GM10266 (cell line): ENCODE data around the gene RTN3.

Experiments
- DNase-seq: peaks from one replicate; pipeline ENCODE4 v3.0.0; 2012; ENCODE audit errors: extremely low spot score
- TF ChIP-seq, protein P1 (sequence below): IDR thresholded peaks from 2 replicates; pipeline ENCODE4 v1.5.1; 2012; ENCODE audit warnings: mild to moderate bottlenecking, low read depth; ENCODE audit not compliant: control insufficient read depth, insufficient read depth; ENCODE audit errors: missing control alignments

RTN3 gene

DNA sequence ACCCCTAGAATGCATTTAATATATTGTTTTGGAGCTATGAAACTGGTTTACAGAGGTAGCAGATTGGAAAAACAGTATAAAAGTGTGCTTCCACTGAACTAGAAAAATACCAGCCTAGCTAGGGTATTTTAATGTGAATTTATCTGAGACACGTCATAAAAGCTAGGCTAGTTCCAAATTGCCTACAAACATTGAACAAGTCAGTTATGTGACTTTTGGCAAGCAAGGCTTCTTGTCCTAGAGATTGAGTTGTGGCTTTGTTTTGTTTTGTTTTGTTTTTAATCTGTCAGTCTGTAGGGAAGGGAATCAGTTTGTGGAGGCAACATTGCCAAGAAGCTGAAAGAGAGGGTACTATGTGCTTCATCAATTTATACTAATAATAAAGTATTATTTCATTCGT, 24.2 kb downstream of the RTN3 start:
- TF ChIP-seq, protein P1, sequence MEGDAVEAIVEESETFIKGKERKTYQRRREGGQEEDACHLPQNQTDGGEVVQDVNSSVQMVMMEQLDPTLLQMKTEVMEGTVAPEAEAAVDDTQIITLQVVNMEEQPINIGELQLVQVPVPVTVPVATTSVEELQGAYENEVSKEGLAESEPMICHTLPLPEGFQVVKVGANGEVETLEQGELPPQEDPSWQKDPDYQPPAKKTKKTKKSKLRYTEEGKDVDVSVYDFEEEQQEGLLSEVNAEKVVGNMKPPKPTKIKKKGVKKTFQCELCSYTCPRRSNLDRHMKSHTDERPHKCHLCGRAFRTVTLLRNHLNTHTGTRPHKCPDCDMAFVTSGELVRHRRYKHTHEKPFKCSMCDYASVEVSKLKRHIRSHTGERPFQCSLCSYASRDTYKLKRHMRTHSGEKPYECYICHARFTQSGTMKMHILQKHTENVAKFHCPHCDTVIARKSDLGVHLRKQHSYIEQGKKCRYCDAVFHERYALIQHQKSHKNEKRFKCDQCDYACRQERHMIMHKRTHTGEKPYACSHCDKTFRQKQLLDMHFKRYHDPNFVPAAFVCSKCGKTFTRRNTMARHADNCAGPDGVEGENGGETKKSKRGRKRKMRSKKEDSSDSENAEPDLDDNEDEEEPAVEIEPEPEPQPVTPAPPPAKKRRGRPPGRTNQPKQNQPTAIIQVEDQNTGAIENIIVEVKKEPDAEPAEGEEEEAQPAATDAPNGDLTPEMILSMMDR, result no peak
- DNase-seq, result no peak

GRCh38 chr11:63708764-63709163, 27.5 kb downstream of the RTN3 start:
- no peak for DNase-seq
- TF ChIP-seq, protein P1, result no peak

DNA sequence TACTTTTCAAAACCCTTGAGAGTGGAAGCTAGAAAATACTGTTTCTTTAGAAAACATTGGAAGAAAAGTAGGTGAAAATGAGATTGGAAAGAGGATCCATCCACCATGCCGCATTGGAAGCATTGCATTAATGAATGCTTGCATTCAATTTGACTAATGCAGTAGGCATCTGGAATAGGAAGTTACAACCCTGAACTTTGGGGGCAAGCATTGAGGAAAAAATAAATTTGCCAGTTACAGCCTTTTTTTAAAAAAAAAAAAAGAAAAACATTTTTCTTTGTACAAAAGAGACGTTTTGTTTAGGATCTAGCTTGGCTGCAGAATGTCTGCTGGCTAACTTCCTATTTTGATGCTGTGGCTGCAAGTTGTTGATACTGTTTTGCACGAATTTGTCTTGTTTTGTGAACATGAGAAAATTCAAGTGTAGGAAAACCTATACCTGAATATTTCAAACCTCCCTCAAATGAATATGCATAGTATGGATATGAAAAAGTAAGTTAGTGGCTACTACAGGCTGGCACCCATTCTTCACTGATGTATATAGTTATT, 28.1 kb downstream of the RTN3 start:
- TF ChIP-seq, protein P1, result no peak
- no peak for DNase-seq

DNA sequence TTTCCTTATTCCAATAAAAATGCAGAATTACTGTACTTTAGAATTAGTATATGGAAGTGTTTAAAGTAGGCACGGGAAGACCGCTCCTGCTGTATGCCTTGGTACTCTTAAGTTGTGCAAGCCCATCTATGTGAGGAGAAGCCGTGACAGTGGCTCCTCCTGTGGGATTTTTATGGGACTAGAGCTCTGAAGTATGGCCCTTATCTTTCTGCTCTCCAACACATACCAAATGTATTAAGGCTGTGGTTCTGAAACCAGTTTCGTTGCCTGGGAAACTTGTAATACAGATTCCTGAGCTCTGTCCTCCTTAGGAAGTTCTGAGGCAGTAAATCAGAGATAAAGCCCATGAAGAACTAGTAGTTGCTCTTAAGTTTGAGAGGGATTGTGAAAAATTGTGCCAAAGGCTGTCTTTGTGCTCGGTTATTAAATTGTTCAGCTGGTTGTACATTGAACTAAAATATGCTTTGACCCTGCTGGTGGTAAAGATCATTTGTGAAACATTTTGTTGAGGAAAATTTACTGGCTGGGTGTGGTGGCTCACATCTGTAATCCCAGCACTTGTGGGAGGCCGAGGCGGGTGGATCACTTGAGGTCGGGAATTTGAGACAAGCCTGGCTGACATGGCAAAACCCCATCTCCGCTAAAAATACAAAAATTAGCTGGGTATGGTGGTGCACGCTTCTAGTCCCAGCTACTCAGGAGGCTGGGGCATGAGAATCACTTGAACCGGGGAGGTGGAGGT, 29.3 kb downstream of the RTN3 start:
- no peak for DNase-seq
- TF ChIP-seq, protein P1, result no peak

GRCh38 chr11:63711838-63712237, 30.5 kb downstream of the RTN3 start:
- DNase-seq, result no peak
- TF ChIP-seq, protein P1, result no peak

DNA sequence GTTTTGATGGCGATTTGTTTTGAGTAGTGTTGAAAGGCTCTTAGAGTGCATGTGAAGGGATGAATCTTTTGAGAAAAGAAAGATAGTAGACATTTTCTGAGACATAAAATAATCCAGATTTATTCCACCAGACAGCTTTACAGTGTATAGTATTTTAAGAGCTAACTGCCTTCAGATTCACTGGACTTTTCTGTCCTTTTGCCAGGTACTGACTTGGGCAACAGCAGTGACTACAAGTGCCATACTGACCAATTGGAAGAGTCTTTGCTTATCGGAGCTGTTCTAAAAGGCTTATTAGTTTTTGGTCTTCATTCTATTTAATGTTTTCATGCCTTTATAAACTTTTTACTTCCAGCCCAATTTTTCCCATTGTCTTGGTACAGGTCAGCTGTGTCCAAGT, 32.5 kb downstream of the RTN3 start:
- DNase-seq, result no peak
- TF ChIP-seq, protein P1, result no peak

- TF ChIP-seq, protein P1, result no peak
- DNase-seq, result no peak
Observed at GRCh38 chr11:63716046-63716445, 34.7 kb downstream of the RTN3 start.
